GM18868 (cell line): ENCODE measurements around the gene LCT.
"Not testable (repeated sequence)": the region's sequence is repeated elsewhere in the genome, so short reads cannot be mapped to it uniquely, and the experiment has no call there.

Experiments used
- ATAC-seq: cut with Tn5 transposase; IDR thresholded peaks from one replicate; pipeline ENCODE4 v1.9.1; 2021; ENCODE audit warnings: mild to moderate bottlenecking, moderate library complexity; ENCODE audit not compliant: unreplicated experiment

LCT gene

GRCh38 chr2:135798275-135798705, 38.7 kb downstream of the LCT start:
- ATAC-seq: no peak

DNA sequence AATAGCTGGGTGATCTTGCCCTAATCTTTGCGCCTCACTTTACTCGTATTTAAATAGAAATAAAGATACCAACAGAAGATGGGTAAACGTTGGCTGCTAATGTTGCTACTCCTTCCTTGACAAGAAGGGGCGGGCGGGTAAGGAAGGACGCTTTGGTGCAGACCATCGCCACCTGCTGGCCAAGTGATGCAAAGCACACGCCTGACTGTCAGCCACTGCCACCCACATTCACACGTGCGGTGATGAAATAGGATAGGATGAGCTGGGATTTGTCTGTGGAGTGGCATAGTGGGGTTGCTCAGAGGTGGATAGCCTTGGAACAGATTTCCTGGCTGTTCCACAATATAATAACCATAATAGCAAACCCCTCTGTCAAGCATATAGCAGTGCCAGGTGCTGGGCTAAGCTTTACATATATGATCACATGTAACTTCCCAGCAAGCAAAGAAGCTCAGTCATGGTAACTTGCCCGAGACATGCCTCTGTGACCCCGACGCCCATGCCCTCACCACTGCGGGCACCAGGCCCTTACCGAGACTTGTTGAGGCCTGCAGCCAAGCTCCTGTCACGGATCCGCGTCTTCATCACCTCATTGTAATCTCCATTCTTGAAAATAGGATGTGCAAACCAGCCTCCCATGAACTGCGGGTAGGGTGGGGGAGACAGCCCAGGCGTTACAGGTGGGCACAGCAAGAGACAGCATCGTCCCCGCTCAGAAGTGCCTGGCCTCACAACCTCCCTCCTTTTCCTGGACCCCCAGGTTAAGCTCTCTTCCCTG, 39.3 kb downstream of the LCT start:
- peak; percentile 72 for ATAC-seq

DNA sequence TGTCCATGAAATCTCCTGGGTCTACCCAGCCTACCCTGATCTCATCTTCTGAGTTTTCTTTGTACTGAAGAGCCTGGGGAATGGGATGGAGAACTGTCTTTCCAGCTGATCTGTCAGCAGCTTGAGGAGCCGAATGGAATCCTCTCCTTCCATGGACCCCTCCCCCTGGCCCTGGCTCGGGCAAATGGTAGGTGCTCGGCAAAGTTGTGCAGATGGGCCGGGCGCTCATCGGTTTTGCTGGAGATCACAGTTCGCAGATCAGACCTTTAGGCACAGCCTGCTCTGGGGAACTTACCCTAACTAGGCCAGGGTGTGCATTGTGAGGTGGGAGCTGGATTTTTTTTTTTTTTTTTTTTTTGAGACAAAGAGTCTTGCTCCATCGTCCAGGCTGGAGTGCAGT, 40.4 kb downstream of the LCT start:
- ATAC-seq: no peak

DNA sequence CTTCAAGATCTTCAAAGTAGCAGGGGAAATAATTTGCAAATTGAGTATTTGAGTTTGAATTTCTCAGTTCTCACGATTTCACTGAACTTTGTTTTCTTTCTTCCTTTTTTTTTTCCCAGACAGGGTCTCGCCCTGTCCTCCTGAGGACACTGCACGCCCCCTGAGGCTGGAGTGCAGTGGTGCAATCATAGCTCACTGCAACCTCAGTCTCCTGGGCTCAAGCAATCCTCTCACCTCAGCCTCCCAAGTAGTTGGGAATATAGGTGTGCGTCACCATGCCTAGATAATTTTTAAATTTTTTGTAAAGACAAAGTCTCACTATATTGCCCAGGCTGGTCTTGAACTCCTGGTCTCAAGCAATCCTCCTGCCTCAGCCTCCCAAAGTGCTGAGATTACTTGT, 41.3 kb downstream of the LCT start:
- ATAC-seq: not testable (repeated sequence)

DNA sequence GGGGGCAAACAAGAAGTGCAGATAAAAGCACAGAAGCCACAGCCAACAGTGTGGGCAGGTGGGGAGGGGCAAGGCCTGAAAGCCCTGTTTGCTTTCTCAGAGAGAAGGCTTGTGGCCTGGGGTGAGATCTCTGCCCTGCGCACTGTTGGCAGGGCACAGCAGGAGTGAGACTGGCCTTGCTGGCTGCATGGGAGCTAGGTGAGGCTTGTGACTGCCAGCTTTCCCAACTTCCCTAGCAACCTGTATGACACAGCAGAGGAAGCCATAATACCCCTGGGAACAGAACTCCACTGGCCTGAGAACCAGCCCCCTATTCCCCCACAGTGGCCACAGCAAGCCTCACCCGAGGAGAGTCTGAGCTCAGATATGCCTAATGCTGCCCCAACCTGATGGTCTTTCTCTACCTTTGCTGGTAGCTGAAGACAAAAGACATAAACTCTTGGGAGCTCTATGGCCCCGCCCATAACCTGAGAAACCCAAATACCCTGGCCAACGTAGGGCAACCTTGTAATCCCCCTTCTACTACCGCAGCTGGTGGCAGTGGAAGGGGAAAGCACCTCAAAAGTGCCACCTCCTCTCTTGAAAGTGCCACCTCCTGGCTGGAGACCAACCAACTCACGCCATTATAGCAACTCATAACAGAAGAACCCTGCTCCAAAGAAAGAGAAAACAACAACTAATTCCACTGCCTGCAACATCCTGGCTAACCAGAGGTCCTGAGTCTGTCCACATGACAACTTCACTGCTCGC, 44.4 kb downstream of the LCT start:
- ATAC-seq: peak; percentile 57

DNA sequence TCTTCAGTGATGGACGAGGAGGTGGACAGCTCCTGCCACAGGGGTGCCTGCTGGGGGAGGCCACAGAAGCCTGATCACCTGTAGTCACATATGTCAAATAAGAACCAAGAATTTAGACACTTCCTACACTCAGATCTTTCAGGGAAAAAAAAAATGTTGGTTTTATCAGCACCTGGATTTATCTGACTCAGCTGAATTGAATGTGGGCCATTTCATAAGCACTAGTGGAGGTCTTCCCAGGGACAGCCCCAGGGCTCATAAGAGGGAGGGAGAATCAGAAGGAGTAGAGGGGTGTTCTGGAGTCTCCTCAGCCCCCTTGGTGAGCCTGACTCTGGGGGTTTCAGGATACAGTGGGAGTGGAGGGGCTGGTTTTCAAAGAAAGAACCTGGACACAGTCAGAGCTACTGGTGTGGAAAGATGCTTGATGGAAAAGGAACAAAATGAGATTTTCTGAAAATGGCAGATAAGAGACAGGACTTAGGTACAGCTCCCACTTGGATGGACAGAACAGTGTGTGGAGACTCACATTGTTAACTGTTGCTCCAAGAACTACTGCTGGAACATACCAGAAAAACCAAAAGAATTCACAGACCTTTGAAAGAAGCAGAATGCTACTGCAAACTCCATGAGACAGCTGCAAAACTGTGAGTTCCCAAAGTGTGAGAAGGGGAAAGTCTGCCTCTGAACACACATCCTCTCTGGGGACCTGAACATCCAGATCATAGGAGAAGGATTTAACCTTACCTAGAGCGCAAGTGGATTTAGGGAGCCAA, 45.4 kb downstream of the LCT start:
- ATAC-seq: no peak

DNA sequence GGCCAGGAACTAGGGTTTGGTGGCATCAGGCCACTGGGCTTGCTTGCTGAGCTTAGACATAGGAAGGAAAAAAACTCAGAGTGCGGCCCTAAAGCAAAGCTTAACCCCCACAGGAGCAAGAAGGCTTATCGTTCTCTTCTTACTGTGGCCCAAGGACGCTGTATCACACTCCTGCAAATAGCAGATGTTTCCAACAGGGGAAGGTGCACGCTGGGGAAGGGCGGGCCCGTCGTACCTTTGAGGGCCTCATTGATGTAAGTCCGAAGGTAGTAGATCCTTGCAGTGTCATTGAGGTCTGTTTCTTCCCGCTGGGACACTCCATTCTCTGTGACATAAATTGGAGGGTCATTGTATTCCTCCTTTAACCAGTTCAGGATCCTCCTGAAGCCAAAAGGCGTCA, 46.6 kb downstream of the LCT start:
- no peak for ATAC-seq

- ATAC-seq: no peak
These were observed 50.2 kb downstream of the LCT start for GRCh38 chr2:135786823-135787222.

DNA sequence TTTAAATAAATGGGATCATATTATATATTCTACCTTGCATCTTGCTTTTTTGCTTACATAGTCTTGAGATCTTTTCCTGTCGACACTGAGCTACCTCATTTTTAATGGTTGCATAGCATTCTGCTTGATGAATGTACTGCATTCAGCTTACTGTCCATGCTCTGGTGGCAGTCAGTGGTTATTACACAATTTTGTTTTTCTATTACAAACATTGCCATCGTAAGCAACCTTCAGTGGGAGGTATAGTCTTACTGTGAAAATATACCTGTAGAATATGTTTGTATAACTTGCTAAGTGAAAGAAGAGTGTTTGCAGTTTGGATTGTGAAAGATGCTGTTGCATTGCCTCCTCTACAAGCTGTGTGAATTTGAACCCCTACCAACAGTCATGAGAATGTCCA, 52.0 kb downstream of the LCT start:
- no peak for ATAC-seq

DNA sequence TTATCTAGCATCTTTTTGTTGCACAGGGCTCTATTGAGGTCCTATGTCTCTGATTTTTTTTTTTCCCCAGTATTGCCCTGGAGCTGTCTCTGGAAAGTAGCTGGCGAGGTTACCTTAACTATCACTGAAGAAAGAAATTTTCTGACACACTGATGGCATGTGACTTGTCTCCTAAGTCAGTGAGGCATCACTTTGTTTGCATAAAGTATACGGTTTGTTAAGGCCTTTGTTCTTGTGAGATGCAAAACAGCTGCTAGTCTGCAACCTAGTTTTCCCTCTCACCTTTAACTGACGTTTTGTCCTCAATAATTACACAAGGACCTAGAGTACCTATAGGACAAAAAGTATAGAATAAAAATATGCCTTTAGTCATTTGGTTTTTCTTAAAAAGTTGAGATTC, 53.5 kb downstream of the LCT start:
- ATAC-seq: no peak

GRCh38 chr2:135782231-135782630, 54.8 kb downstream of the LCT start:
- no peak for ATAC-seq

DNA sequence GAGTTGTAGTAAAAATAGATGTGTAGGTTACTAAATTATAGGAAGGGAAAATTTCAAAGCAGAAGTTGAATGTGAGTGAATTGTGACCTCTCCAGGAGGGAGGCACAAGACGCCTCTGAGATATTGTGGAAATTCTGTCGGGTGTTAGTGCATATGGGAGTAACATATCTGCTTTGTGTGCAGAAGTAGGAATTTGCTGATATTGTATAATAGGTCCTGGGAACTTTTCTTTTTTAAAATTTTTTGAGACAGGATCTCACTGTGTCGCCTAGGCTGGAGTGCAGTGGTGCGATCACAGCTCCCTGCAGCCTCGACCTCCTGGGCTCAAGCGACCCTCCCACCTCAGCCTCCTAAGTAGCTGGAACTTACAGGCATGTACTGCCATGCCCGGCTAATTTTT, 60.6 kb downstream of the LCT start:
- ATAC-seq: no peak

DNA sequence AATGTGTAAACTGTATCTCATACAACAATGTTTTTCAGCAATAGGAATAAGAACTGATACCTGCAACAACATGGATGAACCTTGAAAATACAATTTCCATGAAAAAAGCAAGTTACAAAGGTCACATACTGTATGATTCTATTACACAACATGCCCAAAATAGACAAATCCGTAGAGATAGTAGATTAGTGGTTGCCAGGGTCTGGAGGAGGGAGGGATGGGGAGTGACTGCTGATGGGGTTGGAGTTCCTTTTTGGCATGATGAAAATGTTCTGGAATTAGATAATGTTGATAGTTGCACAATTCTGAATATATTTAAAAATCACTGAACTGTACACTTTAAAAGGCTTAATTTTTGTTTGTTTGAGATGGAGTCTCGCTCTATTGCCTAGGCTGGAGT, 61.6 kb downstream of the LCT start:
- no peak for ATAC-seq

GRCh38 chr2:135773917-135774316, 63.1 kb downstream of the LCT start:
- no peak for ATAC-seq

GRCh38 chr2:135773319-135773718, 63.7 kb downstream of the LCT start:
- ATAC-seq: no peak

DNA sequence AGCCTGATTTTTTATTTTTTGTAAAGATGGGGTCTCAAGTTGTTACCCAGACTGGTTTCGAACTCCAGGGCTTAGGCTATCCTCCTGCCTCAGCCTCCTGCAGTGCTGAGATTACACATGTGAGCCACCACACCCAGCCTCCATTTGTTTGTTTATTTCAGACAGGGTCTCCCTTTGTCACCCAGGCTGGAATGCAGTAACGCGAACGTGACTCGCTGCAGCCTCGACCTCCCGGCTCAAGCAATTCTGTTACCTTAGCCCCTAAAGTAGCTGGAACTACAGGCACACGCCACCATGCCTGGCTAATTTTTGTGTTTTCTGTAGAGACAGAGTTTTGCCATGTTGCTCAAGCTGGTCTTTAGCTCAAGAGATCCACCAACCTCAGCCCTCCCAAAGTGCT, 68.1 kb downstream of the LCT start:
- ATAC-seq: no peak

- no peak for ATAC-seq
These were observed 74.5 kb downstream of the LCT start for GRCh38 chr2:135762530-135762929.

DNA sequence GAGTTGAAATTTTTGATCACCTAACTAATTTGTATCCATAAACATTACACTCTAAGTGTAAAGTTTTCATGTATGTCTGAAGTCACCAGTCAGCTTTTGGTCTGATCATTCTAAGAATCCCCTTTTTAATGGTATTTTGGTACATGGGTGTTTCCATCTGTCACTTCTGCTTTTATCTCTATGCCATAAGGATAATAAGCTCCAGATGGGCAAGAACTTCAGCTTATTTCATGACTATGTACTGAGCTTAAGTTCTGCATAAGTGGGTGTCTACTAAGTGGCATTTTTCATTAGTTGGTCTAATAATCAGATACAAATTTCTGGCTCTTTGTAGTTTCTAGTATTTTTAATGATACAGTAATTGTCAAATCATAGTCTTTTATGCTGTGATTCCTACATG, 75.0 kb downstream of the LCT start:
- no peak for ATAC-seq

GRCh38 chr2:135756692-135757091, 80.3 kb downstream of the LCT start:
- no peak for ATAC-seq

DNA sequence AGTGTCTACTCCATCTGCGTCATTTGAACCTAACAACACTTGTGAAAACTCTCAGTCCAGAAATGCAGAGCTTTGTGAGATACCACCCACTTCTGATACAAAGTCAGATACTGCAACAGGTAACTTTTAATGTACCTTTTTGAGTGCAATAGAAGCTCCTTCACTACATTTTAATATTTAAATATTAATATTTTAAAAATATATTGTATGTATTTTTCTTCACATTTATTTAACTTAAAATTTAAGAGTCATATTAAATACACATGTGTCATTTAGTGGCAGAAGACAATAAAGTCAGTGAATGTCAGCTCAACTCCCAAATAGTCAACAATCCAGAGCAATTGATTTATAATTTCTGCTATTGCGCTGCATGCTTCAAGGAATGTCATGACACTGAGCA, 81.4 kb downstream of the LCT start:
- no peak for ATAC-seq

GRCh38 chr2:135745545-135745944, 91.4 kb downstream of the LCT start:
- no peak for ATAC-seq
